B cell (primary cell): ENCODE data around the gene CACNA1D. TPM values are rescaled to one million over a fixed set of nuclear protein-coding genes. Genes with fewer than 3 reads are reported as not detected.

Experiments
- ATAC-seq: fragments of 200-7000 bp; cut with Tn5 transposase; one replicate; pipeline ENCODE4 v1.10.0; 2021; ENCODE audit warnings: low read depth, mild to moderate bottlenecking, moderate number of reproducible peaks, moderate library complexity
- CTCF ChIA-PET: fragments of 350-600 bp; sonication (Branson Sonifier 250); formaldehyde crosslinking; loops from one replicate; lab custom pipeline; 2021; ENCODE audit warnings: antibody characterized with exemption, inconsistent platforms; lab: Charles Lee
- POLR2A ChIA-PET: fragments of 350-600 bp; sonication (Branson Sonifier 250); formaldehyde crosslinking; loops from one replicate; lab custom pipeline; 2021; ENCODE audit warnings: antibody characterized with exemption; lab: Charles Lee
- DNase-seq: peaks from one replicate; pipeline ENCODE4 v3.0.0; 2013
- H2AFZ ChIP-seq: 2 replicates; pipeline ENCODE4 v1.6.1; 2012; ENCODE audit warnings: mild to moderate bottlenecking, low read depth, low read length; ENCODE audit not compliant: insufficient read depth, poor library complexity, severe bottlenecking
- H3K27ac ChIP-seq, 2 donors: 1 replicate in 1 of 2; 2 replicates in 1 of 2; pipeline ENCODE4 v1.5.1; 2012 to 2013; ENCODE audit warnings: low read length in 2 of 2, mild to moderate bottlenecking in 2 of 2, moderate library complexity in 1 of 2
- H3K27me3 ChIP-seq, 4 experiments: fragments of 200-600 bp in 1 of 4; sonication (generic) in 1 of 4; replicated peaks in 1 of 4; 1 replicate in 2 of 4; 2 replicates in 2 of 4; pipeline versions ENCODE4 v1.6.1 to v1.7.0; 2013 to 2016; ENCODE audit warnings: low read length in 3 of 4, mild to moderate bottlenecking in 2 of 4, mixed read lengths in 1 of 4, moderate library complexity in 1 of 4; ENCODE audit not compliant: insufficient read depth in 4 of 4, control insufficient read depth in 3 of 4; ENCODE audit errors: control extremely low read depth in 1 of 4
- H3K36me3 ChIP-seq, 2 experiments: replicated peaks in 1 of 2; 1 replicate in 1 of 2; 2 replicates in 1 of 2; pipeline versions ENCODE4 v1.6.1 to v1.7.1; 2013; ENCODE audit warnings: low read length in 1 of 2; ENCODE audit not compliant: insufficient read depth in 2 of 2, control insufficient read depth in 1 of 2; ENCODE audit errors: control extremely low read depth in 1 of 2, extremely low read depth in 1 of 2
- H3K4me1 ChIP-seq, 2 donors: fragments of 200-600 bp in 1 of 2; sonication (generic) in 1 of 2; 1 replicate in 1 of 2; 2 replicates in 1 of 2; pipeline versions ENCODE4 v1.5.1 to v1.6.1; 2013 to 2017; ENCODE audit warnings: low read length in 2 of 2; ENCODE audit not compliant: control insufficient read depth in 2 of 2, insufficient read depth in 2 of 2
- H3K4me2 ChIP-seq: replicated peaks from 2 replicates; pipeline ENCODE3; 2012; ENCODE audit warnings: mild to moderate bottlenecking, low read depth, low read length; ENCODE audit not compliant: poor library complexity, severe bottlenecking
- H3K4me3 ChIP-seq, 5 experiments: fragments of 200-600 bp in 1 of 5; sonication (generic) in 1 of 5; 1 replicate in 3 of 5; 2 replicates in 2 of 5; pipeline versions ENCODE4 v1.5.1 to v1.7.0; 2011 to 2016; ENCODE audit warnings: low read length in 4 of 5, mild to moderate bottlenecking in 4 of 5, low read depth in 2 of 5, control low read depth in 1 of 5, moderate library complexity in 1 of 5; ENCODE audit not compliant: insufficient read depth in 1 of 5; ENCODE audit errors: control extremely low read depth in 1 of 5, extremely low read depth in 1 of 5
- H3K79me2 ChIP-seq: fragments of 200-600 bp; sonication (generic); one replicate; pipeline ENCODE4 v1.6.0; 2016; ENCODE audit warnings: low read length; ENCODE audit not compliant: control insufficient read depth, insufficient read depth
- H3K9ac ChIP-seq: fragments of 200-600 bp; sonication (generic); 2 replicates; pipeline ENCODE4 v1.6.1; 2017; ENCODE audit warnings: mild to moderate bottlenecking, low read length, moderate library complexity
- H3K9me3 ChIP-seq, 3 donors: one replicate each; pipeline versions ENCODE4 v1.6.1 to v1.7.1; 2013; ENCODE audit warnings: low read length in 2 of 3; ENCODE audit not compliant: control insufficient read depth in 2 of 3, insufficient read depth in 1 of 3; ENCODE audit errors: control extremely low read depth in 1 of 3
- H4K20me1 ChIP-seq: 2 replicates; pipeline ENCODE4 v1.6.0; 2012; ENCODE audit warnings: mild to moderate bottlenecking, low read length; ENCODE audit not compliant: insufficient read depth, control insufficient read depth, poor library complexity, severe bottlenecking
- H3K27ac Mint-ChIP-seq: one replicate; pipeline ENCODE4 v1.8.0; 2021; ENCODE audit warnings: mixed read lengths
- H3K27me3 Mint-ChIP-seq: one replicate; pipeline ENCODE4 v1.8.0; 2021; ENCODE audit warnings: mixed read lengths
- H3K4me1 Mint-ChIP-seq: one replicate; pipeline ENCODE4 v1.8.0; 2021; ENCODE audit warnings: mixed read lengths
- H3K4me3 Mint-ChIP-seq: one replicate; pipeline ENCODE4 v1.8.0; 2021; ENCODE audit warnings: mixed read lengths
- H3K9me3 Mint-ChIP-seq: one replicate; pipeline ENCODE4 v1.8.0; 2022; ENCODE audit warnings: mixed read lengths; ENCODE audit not compliant: insufficient read depth
- EZH2 ChIP-seq: IDR thresholded peaks from 2 replicates; pipeline ENCODE4 v1.6.1; 2012; ENCODE audit warnings: borderline replicate concordance, low read depth, mild to moderate bottlenecking, moderate library complexity, low read length; ENCODE audit not compliant: insufficient read depth, poor library complexity, severe bottlenecking
- WGBS: methylation state at CpG from one replicate; pipeline ENCODE4 v1.1.5; 2013; ENCODE audit warnings: missing lambda C conversion rate; ENCODE audit not compliant: insufficient coverage; 5-methylcytosine and 5-hydroxymethylcytosine counted together
- intact Hi-C: fragments of 100-400 bp; cut with micrococcal nuclease; formaldehyde crosslinking; loops from one replicate; pipeline ENCODE4 v1.10.0; 2022
- polyA plus RNA-seq: library from polyadenylated mRNA; depleted of rRNA; stranded (reverse); fragments of >200 nt; gene quantifications from 2 replicates; pipeline ENCODE4 v1.2.3, GENCODE V29; 2012
- total RNA-seq, 2 donors: library from RNA; stranded (reverse); fragments of 120-200 nt in 1 of 2; gene quantifications; 1 replicate in 1 of 2; 2 replicates in 1 of 2; pipeline versions ENCODE4 v1.2.3 to v1.2.4, GENCODE V29; 2013 to 2022
- TF ChIP-seq, protein P1 (sequence below): fragments of 200-600 bp; IDR thresholded peaks from one replicate; pipeline ENCODE4 v1.8.0; 2022; ENCODE audit warnings: antibody characterized with exemption, mild to moderate bottlenecking

CACNA1D gene
- total and polyA plus RNA-seq, 2 donors (not counting 1 experiment from before 2014, with no cell fraction given) = 0.06 to 0.07 TPM

DNA sequence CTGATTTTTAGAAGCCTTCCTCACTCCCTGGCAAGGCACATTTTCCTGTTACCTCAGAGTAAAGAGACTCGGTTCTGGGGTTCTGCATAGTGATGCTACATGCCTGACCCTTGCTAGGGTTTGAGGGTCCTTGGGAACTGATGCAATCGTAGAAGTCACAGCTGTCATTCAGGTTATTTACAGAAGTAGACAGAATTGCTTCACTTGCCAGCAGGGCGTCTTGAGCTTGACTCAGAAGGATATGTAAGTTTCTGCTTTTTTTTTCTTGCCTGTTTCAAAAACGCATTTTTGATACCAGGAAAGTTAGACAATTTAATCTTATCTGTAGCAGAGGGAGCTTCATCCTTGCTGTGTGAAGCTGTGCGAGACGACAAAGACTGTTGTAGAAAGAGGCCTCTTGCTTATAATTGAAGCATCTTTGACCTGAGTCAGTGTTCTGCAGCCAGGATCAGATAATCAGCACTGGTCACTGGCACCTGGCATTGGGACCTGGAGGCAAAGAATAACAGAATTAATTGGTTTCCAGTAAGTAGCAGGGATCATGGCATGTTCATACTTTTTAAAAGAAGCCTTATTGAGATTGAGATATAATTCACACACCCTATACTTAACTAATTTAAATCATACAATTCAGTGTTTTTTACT lies 24.8 kb downstream of the CACNA1D start:
- H3K4me1 ChIP-seq = no peaks in the 10 kb centered on the region
- DNase-seq (no peak), ATAC-seq (no peak)
- H3K27ac ChIP-seq = no peak overlapping the region
- Mint-ChIP-seq H3K4me3 (no peak overlapping the region), H3K27me3 (peaks cover 23% of the 10 kb centered on the region), H3K4me1 (no peaks in the 10 kb centered on the region), H3K27ac (no peak overlapping the region), H3K9me3 (no peaks in the 10 kb centered on the region)
- POLR2A ChIA-PET = no interaction called here
- no peaks in the 10 kb centered on the region for H3K36me3 ChIP-seq
- H3K4me2 ChIP-seq = no peak overlapping the region
- H4K20me1 ChIP-seq = no peaks in the 10 kb centered on the region
- H2AFZ ChIP-seq = no peak overlapping the region
- H3K27me3 ChIP-seq = no peaks in the 10 kb centered on the region
- no peaks in the 10 kb centered on the region for H3K9me3 ChIP-seq
- H3K4me3 ChIP-seq = no peak overlapping the region
- intact Hi-C loops = no loop called here
- CTCF ChIA-PET = no interaction called here
- no peak overlapping the region for H3K9ac ChIP-seq
- 84% methylated on average over 6 of the region's 6 CpGs for WGBS
- no peaks in the 10 kb centered on the region for H3K79me2 ChIP-seq
- TF ChIP-seq, protein P1, sequence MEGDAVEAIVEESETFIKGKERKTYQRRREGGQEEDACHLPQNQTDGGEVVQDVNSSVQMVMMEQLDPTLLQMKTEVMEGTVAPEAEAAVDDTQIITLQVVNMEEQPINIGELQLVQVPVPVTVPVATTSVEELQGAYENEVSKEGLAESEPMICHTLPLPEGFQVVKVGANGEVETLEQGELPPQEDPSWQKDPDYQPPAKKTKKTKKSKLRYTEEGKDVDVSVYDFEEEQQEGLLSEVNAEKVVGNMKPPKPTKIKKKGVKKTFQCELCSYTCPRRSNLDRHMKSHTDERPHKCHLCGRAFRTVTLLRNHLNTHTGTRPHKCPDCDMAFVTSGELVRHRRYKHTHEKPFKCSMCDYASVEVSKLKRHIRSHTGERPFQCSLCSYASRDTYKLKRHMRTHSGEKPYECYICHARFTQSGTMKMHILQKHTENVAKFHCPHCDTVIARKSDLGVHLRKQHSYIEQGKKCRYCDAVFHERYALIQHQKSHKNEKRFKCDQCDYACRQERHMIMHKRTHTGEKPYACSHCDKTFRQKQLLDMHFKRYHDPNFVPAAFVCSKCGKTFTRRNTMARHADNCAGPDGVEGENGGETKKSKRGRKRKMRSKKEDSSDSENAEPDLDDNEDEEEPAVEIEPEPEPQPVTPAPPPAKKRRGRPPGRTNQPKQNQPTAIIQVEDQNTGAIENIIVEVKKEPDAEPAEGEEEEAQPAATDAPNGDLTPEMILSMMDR = no peak
- no peak for TF ChIP-seq EZH2

DNA sequence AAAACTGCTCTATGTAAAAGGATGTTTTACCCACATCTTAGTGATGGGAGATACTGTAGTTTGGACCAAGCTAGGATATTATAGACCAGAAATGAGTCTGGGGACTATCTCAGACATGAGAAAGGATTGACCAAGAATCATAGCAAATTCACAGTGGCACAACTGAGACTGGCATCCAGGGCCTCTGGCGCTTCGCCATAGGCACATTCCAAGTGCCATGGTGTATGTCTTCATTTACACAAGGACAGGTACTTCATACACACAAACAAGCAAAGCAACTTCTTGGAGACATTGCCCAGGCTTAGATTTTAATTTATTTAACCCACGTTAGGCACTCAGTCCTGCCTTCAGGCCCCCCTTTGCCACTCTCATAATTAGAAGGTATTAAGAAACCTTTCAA lies 28.9 kb downstream of the CACNA1D start:
- no peaks in the 10 kb centered on the region for H3K4me1 Mint-ChIP-seq
- no peak for ATAC-seq
- Histone ChIP-seq H3K27me3 (no peaks in the 10 kb centered on the region), H3K4me2 (no peak overlapping the region), H3K9ac (no peak overlapping the region), H2AFZ (no peak overlapping the region), H4K20me1 (no peaks in the 10 kb centered on the region), H3K4me1 (no peaks in the 10 kb centered on the region), H3K79me2 (no peaks in the 10 kb centered on the region), H3K27ac (no peak overlapping the region), H3K36me3 (no peaks in the 10 kb centered on the region), H3K4me3 (no peak overlapping the region), H3K9me3 (no peaks in the 10 kb centered on the region)
- H3K27me3 Mint-ChIP-seq = peaks cover 33% of the 10 kb centered on the region
- no peak overlapping the region for H3K27ac Mint-ChIP-seq
- DNase-seq = no peak
- H3K4me3 Mint-ChIP-seq = no peak overlapping the region
- 100% methylated on average over 2 of the region's 3 CpGs for WGBS
- POLR2A ChIA-PET = no interaction called here
- CTCF ChIA-PET = no interaction called here
- TF ChIP-seq, protein P1 = no peak
- no peak for TF ChIP-seq EZH2
- H3K9me3 Mint-ChIP-seq = no peaks in the 10 kb centered on the region
- intact Hi-C loops = no loop called here
